Measurements from ENCODE around the gene EFHD2.

Gene EFHD2

DNA sequence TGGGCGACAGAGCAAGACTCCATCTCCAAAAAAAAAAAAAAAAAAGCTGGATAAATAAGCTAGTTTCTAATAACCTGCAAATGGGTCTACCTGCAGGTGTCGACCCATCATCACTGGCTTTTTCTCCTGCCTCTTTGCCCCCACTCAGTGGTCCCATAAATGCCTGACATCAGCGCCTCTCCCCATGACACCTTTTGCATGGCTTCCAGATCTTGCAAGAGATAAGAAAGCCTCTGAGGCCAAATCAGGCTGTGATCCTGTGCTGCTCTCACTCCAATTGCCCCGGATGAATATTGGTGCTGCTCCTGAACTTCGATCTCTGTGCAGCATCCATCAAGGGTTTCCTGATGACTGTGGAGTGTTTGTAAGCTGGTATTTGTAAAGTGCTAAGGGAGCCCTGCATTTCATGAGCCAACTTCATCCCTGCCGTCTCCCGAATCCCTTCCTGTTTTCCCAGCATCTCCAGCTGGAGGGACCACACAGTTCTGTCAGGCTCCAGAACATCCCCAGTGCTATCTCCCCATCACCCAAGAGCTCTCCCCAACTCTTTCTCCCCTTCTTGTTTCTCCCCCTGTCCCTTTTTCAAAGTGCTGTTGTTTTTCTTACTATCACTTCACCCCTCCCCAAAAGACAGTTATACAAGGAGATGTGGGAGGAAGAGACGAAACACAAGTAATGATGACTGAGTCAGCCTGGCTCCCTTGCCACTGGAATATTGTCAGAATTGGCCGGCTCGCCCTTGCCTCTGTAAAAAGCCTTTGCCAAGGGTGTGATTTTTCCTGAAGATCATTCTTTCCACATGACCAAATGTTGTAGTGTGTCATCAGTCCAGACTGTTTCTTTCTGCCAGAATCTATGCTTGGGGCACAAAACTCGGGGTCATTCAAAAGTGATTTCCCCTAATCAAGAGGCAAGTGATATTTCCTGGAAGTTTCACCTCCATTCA is 2.8 kb upstream of the EFHD2 start:
- TF ChIP-seq, protein P1, sequence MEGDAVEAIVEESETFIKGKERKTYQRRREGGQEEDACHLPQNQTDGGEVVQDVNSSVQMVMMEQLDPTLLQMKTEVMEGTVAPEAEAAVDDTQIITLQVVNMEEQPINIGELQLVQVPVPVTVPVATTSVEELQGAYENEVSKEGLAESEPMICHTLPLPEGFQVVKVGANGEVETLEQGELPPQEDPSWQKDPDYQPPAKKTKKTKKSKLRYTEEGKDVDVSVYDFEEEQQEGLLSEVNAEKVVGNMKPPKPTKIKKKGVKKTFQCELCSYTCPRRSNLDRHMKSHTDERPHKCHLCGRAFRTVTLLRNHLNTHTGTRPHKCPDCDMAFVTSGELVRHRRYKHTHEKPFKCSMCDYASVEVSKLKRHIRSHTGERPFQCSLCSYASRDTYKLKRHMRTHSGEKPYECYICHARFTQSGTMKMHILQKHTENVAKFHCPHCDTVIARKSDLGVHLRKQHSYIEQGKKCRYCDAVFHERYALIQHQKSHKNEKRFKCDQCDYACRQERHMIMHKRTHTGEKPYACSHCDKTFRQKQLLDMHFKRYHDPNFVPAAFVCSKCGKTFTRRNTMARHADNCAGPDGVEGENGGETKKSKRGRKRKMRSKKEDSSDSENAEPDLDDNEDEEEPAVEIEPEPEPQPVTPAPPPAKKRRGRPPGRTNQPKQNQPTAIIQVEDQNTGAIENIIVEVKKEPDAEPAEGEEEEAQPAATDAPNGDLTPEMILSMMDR (IDR thresholded peaks at IDR 0.05; ENCODE audit: borderline replicate concordance, control extremely low read depth, extremely low read depth, insufficient read depth, missing control alignments): no peak
- DNase-seq (ENCODE audit: low spot score): no peak
- in situ Hi-C loops (cut with MboI; ENCODE audit: low sequenced_read_pairs, unreplicated experiment): no loop called here

GRCh38 chr1:15407580-15407979 is 2.1 kb upstream of the EFHD2 start:
- in situ Hi-C loops (cut with MboI; ENCODE audit: low sequenced_read_pairs, unreplicated experiment): no loop called here
- no peak for DNase-seq (ENCODE audit: low spot score)
- TF ChIP-seq, protein P1 (IDR thresholded peaks at IDR 0.05; ENCODE audit: borderline replicate concordance, control extremely low read depth, extremely low read depth, insufficient read depth, missing control alignments): no peak

GRCh38 chr1:15408890-15409387 is 749 bp upstream of the EFHD2 start:
- TF ChIP-seq, protein P1 (IDR thresholded peaks at IDR 0.05; ENCODE audit: borderline replicate concordance, control extremely low read depth, extremely low read depth, insufficient read depth, missing control alignments): no peak
- DNase-seq (ENCODE audit: low spot score): no peak
- in situ Hi-C loops (cut with MboI; ENCODE audit: low sequenced_read_pairs, unreplicated experiment): no loop called here

- DNase-seq (ENCODE audit: low spot score): peak; percentile 43
- TF ChIP-seq, protein P1 (IDR thresholded peaks at IDR 0.05; ENCODE audit: borderline replicate concordance, control extremely low read depth, extremely low read depth, insufficient read depth, missing control alignments): no peak
- in situ Hi-C loops (cut with MboI; ENCODE audit: low sequenced_read_pairs, unreplicated experiment): no loop called here
Observed at GRCh38 chr1:15410223-15410883, 665 bp downstream of the EFHD2 start.

DNA sequence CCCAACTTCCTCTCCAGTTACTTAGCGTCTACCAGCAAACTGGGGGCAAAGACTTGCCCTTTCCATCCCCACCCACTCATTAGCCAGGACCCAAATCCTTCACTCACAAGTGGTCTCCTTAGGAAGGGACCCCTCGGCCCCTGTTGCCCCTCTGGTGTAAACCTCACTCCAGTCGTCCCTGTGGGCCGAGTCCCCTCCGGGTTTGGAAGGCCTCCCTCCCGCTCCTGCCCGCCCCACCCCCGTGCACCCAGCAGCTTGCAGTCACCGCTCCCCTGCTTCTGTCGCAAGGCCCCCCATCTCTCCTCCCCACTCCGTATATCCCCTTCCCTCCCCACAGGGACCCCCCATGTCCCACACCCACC is 1.2 kb downstream of the EFHD2 start:
- no peak for DNase-seq (ENCODE audit: low spot score)
- TF ChIP-seq, protein P1 (IDR thresholded peaks at IDR 0.05; ENCODE audit: borderline replicate concordance, control extremely low read depth, extremely low read depth, insufficient read depth, missing control alignments): no peak
- in situ Hi-C loops (cut with MboI; ENCODE audit: low sequenced_read_pairs, unreplicated experiment): no loop called here

DNA sequence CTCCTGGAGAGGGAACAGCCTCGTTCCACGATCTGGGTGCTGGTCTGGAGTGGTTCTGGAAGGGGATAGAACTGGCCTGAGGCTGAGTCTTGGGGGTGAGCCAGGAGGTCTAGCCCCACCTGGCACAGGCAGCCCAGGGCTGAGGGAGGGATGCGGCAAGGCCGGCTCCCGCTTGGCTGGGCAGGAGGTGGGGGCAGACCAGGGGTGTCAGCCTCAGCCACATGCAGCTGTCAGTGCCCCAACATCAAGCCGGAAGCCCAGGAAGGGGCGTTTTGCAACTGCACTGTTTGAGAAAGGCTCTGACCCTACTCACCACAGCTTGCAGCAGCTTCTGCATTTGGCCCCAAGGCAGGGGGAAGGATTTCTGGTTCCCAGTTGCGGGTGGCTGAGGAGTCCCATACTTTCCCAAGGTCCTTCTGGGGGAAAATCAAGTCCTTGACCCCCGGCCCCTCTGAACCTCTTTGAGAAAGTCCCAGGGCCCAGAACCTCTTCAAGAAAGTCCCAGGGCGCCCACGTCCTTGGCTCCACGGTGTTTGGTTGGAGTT is 2.0 kb downstream of the EFHD2 start:
- TF ChIP-seq, protein P1 (IDR thresholded peaks at IDR 0.05; ENCODE audit: borderline replicate concordance, control extremely low read depth, extremely low read depth, insufficient read depth, missing control alignments): no peak
- in situ Hi-C loops (cut with MboI; ENCODE audit: low sequenced_read_pairs, unreplicated experiment): no loop called here
- peak; percentile 80 for DNase-seq (ENCODE audit: low spot score)
